Neural cell (in vitro differentiated cells): ENCODE measurements around the gene PMEPA1. TPM values are rescaled to one million over a fixed set of nuclear protein-coding genes. Genes with fewer than 3 reads are reported as not detected.

Source experiments
- H2AFZ ChIP-seq: fragments of 200-600, 300-800 bp; sonication (generic), shearing (Covaris generic); 2 replicates; pipeline ENCODE4 v1.6.0; 2014; ENCODE audit warnings: low read depth, mild to moderate bottlenecking, antibody characterized with exemption, low read length, moderate library complexity
- H3F3A ChIP-seq: fragments of 200-600 bp; shearing (Covaris generic); 2 replicates; pipeline ENCODE4 v1.6.1; 2016; ENCODE audit warnings: mild to moderate bottlenecking, moderate library complexity, mixed read lengths, antibody characterized with exemption, low read length; ENCODE audit not compliant: insufficient read depth, poor library complexity, severe bottlenecking
- H3K27ac ChIP-seq: fragments of 200-600, 300-800 bp; sonication (generic), shearing (Covaris generic); 2 replicates; pipeline ENCODE4 v1.5.1; 2014; ENCODE audit warnings: mild to moderate bottlenecking, low read length, moderate library complexity
- H3K27me3 ChIP-seq: fragments of 300-800, 200-600 bp; sonication (generic), shearing (Covaris generic); 2 replicates; pipeline ENCODE4 v1.6.0; 2014; ENCODE audit warnings: mild to moderate bottlenecking, low read depth, low read length, moderate library complexity; ENCODE audit not compliant: insufficient read depth
- H3K36me3 ChIP-seq: fragments of 300-800, 200-600 bp; sonication (generic), shearing (Covaris generic); 2 replicates; pipeline ENCODE4 v1.5.1; 2014; ENCODE audit warnings: mild to moderate bottlenecking, antibody characterized with exemption, low read length, moderate library complexity; ENCODE audit not compliant: insufficient read depth
- H3K4me2 ChIP-seq: fragments of 300-800, 200-600 bp; sonication (generic), shearing (Covaris generic); 2 replicates; pipeline ENCODE4 v1.6.0; 2014; ENCODE audit warnings: mild to moderate bottlenecking, low read length
- H3K4me3 ChIP-seq: fragments of 300-800, 200-600 bp; sonication (generic), shearing (Covaris generic); 2 replicates; pipeline ENCODE4 v1.5.1; 2014; ENCODE audit warnings: mild to moderate bottlenecking, low read length, moderate library complexity
- H3K79me2 ChIP-seq: fragments of 200-600 bp; shearing (Covaris generic); replicated peaks from 2 replicates; pipeline ENCODE4 v1.6.0; 2014; ENCODE audit warnings: mild to moderate bottlenecking, low read length, moderate library complexity; ENCODE audit not compliant: insufficient read depth
- H3K9ac ChIP-seq: fragments of 300-800, 200-600 bp; sonication (generic), shearing (Covaris generic); 2 replicates; pipeline ENCODE4 v1.6.1; 2016; ENCODE audit warnings: mild to moderate bottlenecking, low read length, mixed read lengths
- H3K9me2 ChIP-seq: fragments of 200-600 bp; shearing (Covaris generic); 2 replicates; pipeline ENCODE4 v1.6.1; 2016; ENCODE audit warnings: mild to moderate bottlenecking, low read length, mixed read lengths; ENCODE audit not compliant: insufficient read depth
- H3K9me3 ChIP-seq: fragments of 200-600, 300-800 bp; sonication (generic), shearing (Covaris generic); 2 replicates; pipeline ENCODE4 v1.6.1; 2016; ENCODE audit warnings: mild to moderate bottlenecking, mixed run types, low read length, moderate library complexity, mixed read lengths
- H4K20me1 ChIP-seq: fragments of 200-600 bp; shearing (Covaris generic); 2 replicates; pipeline ENCODE4 v1.6.1; 2016; ENCODE audit warnings: mild to moderate bottlenecking, mixed run types; ENCODE audit not compliant: insufficient read depth
- EP300 ChIP-seq: fragments of 450-650 bp; conservative IDR thresholded peaks from 2 replicates; pipeline ENCODE4 v1.6.1; 2014; ENCODE audit warnings: antibody characterized with exemption, mild to moderate bottlenecking, moderate library complexity; ENCODE audit not compliant: poor library complexity, severe bottlenecking
- EZH2 ChIP-seq: fragments of 200-600, 300-800 bp; shearing (Covaris generic), sonication (generic); IDR thresholded peaks from 2 replicates; pipeline ENCODE4 v1.6.1; 2014; ENCODE audit warnings: antibody characterized with exemption, low read length, borderline replicate concordance, mild to moderate bottlenecking; ENCODE audit not compliant: insufficient read depth, poor library complexity, severe bottlenecking
- MXI1 ChIP-seq: fragments of 450-650 bp; conservative IDR thresholded peaks from 2 replicates; pipeline ENCODE4 v1.6.1; 2014; ENCODE audit warnings: antibody characterized with exemption, mild to moderate bottlenecking; ENCODE audit not compliant: poor library complexity, severe bottlenecking
- POLR2AphosphoS5 ChIP-seq: IDR thresholded peaks from 2 replicates; pipeline ENCODE4 v1.6.1; 2012
- RAD21 ChIP-seq: fragments of 450-650 bp; conservative IDR thresholded peaks from 2 replicates; pipeline ENCODE4 v1.6.1; 2014; ENCODE audit warnings: antibody characterized with exemption, mild to moderate bottlenecking, moderate library complexity
- REST ChIP-seq: IDR thresholded peaks from 2 replicates; pipeline ENCODE4 v1.6.1; 2012; ENCODE audit warnings: borderline replicate concordance
- SMC3 ChIP-seq: fragments of 450-650 bp; conservative IDR thresholded peaks from 2 replicates; pipeline ENCODE4 v1.6.1; 2014; ENCODE audit warnings: antibody characterized with exemption, mild to moderate bottlenecking, moderate library complexity; ENCODE audit not compliant: poor library complexity
- TAF1 ChIP-seq: IDR thresholded peaks from 2 replicates; pipeline ENCODE4 v1.6.1; 2012; ENCODE audit warnings: low read depth
- polyA plus RNA-seq: library from polyadenylated mRNA; depleted of rRNA; stranded (reverse); fragments of >200 nt; gene quantifications from 2 replicates; pipeline ENCODE4 v1.2.3, GENCODE V29; 2014
- TF ChIP-seq, protein P1 (sequence below): fragments of 450-650 bp; IDR thresholded peaks from 2 replicates; pipeline ENCODE4 v1.5.1; 2014; ENCODE audit warnings: antibody characterized with exemption, mild to moderate bottlenecking, moderate library complexity; ENCODE audit not compliant: poor library complexity, severe bottlenecking

Gene PMEPA1
- polyA plus RNA-seq, 1 donor from 2014 or later = 5.0 TPM

DNA sequence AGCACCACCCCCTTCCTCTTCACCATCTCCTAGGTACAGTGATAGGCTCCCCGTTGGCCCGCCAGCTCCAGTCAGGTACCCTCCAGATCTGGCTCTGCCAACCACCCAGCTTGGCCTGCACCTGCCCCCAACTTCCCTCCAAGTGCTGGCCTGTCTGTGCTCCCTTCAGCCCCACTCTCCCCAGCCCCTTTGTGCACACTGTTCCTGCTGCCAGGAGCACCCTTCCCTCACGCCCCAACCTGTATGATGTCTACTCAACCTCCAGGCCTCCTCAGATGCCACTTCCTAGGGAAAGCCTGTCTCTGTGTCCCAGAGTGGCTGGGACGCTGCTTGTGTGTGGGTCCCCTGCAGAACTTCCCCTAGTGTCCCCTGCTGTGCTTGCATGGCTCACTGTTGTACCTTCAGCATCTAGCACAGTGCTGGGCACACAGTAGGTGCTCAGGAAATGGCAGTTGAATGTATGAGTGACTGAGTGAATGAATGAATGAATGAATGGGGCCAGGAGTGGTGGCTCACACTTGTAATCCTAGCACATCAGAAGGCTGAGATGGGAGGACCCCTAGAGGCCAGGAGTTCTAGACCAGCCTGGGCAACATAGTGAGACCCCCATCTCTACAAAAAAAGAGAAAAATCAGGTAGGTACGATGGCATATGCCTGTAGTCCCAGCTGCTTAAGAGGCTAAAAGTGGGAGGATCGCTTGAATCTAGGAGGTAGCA is 92.6 kb downstream of the PMEPA1 start:
- no peaks in the 10 kb centered on the region for H3K79me2 ChIP-seq
- no peak overlapping the region for H3K9ac ChIP-seq
- H3K4me3 ChIP-seq = no peak overlapping the region
- H3K9me3 ChIP-seq = no peaks in the 10 kb centered on the region
- H3K9me2 ChIP-seq = no peaks in the 10 kb centered on the region
- TF ChIP-seq, protein P1, sequence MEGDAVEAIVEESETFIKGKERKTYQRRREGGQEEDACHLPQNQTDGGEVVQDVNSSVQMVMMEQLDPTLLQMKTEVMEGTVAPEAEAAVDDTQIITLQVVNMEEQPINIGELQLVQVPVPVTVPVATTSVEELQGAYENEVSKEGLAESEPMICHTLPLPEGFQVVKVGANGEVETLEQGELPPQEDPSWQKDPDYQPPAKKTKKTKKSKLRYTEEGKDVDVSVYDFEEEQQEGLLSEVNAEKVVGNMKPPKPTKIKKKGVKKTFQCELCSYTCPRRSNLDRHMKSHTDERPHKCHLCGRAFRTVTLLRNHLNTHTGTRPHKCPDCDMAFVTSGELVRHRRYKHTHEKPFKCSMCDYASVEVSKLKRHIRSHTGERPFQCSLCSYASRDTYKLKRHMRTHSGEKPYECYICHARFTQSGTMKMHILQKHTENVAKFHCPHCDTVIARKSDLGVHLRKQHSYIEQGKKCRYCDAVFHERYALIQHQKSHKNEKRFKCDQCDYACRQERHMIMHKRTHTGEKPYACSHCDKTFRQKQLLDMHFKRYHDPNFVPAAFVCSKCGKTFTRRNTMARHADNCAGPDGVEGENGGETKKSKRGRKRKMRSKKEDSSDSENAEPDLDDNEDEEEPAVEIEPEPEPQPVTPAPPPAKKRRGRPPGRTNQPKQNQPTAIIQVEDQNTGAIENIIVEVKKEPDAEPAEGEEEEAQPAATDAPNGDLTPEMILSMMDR = no peak
- no peak overlapping the region for H3K27ac ChIP-seq
- no peaks in the 10 kb centered on the region for H3K27me3 ChIP-seq
- no peak overlapping the region for H2AFZ ChIP-seq
- H3K36me3 ChIP-seq = no peaks in the 10 kb centered on the region
- no peak overlapping the region for H3K4me2 ChIP-seq
- H3F3A ChIP-seq = no peaks in the 10 kb centered on the region
- no peaks in the 10 kb centered on the region for H4K20me1 ChIP-seq

DNA sequence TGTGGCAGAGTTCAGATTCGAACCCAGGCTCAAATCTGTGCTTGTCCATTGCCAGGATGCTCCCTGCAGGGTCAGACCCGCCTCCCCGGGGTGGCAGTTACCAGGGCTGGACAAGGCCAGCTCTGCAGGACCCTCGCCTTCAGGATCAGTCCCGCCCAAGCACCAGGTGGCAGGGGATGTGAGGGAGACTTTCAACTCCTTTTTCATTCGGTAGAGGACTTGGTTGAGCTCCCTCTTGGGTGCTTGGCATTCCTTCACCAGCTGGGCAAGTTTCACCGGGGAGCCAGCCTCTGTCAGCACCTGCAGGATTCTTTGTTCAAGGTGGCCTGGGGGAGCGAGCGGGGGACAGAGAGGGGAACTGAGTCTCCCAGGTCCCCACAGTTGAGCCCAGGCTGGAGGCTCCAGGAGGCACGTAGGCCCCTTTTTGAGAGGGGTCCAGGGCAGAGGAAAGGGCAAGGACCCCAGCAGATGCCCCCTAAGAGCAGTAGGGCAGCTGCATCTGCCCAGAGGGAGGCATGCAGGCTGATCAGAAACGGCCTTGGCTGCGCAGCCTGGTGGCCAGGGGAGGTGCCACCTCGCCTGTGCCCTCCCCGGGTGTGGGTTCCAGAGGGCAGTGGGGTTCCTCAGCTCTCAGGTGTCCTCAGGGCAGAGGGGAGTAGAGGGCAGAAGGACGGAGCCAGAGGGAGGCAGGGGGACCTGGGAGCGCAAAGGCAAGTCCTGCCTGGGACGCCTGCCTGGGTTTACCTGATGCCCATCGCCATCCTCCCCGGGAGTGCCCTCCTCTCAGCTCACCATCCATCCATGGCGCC is 93.5 kb downstream of the PMEPA1 start:
- Histone ChIP-seq H4K20me1 (no peaks in the 10 kb centered on the region), H3F3A (no peaks in the 10 kb centered on the region), H3K79me2 (no peaks in the 10 kb centered on the region), H3K4me2 (no peak overlapping the region), H3K27me3 (no peaks in the 10 kb centered on the region), H3K9me3 (no peaks in the 10 kb centered on the region), H3K9ac (no peak overlapping the region), H3K9me2 (no peaks in the 10 kb centered on the region), H2AFZ (no peak overlapping the region), H3K27ac (no peak overlapping the region), H3K36me3 (no peaks in the 10 kb centered on the region), H3K4me3 (no peak overlapping the region)
- no peak for TF ChIP-seq REST
- TF ChIP-seq EP300 = no peak

DNA sequence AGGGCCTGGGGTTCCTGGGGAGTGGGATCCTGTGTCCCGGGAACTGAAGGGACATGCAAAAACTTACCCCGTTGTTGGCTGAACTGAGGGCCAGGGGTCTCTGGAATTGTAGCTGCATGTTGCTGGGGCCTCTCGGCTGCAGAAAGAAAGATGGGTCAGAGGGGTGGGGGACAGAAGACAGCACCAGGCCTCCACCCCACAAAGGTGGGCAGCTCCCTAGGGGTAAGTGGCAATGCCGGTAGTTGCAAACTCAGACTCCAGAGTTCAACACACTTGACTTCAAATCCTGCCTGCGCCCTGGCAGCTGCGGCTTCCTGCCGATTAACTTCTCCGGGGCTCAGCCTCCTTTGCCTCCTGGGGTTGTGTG is 94.4 kb downstream of the PMEPA1 start:
- no peaks in the 10 kb centered on the region for H3K9me2 ChIP-seq
- no peak overlapping the region for H3K4me2 ChIP-seq
- no peak overlapping the region for H3K27ac ChIP-seq
- H3F3A ChIP-seq = no peaks in the 10 kb centered on the region
- H4K20me1 ChIP-seq = no peaks in the 10 kb centered on the region
- no peaks in the 10 kb centered on the region for H3K27me3 ChIP-seq
- H2AFZ ChIP-seq = no peak overlapping the region
- no peak overlapping the region for H3K4me3 ChIP-seq
- no peaks in the 10 kb centered on the region for H3K36me3 ChIP-seq
- no peak for TF ChIP-seq EP300
- TF ChIP-seq TAF1 = no peak
- TF ChIP-seq SMC3 = no peak
- TF ChIP-seq, protein P1 = no peak
- no peak for TF ChIP-seq POLR2AphosphoS5
- TF ChIP-seq EZH2 = no peak
- TF ChIP-seq REST = no peak
- TF ChIP-seq RAD21 = no peak
- no peak for TF ChIP-seq MXI1
- H3K9ac ChIP-seq = no peak overlapping the region
- H3K79me2 ChIP-seq = no peaks in the 10 kb centered on the region
- no peaks in the 10 kb centered on the region for H3K9me3 ChIP-seq
